PFSK-1 (cell line): Measurements from ENCODE around the gene TTC13.

Experiments
- POLR2AphosphoS5 ChIP-seq: IDR thresholded peaks from 2 replicates; pipeline ENCODE4 v1.6.1; 2012; ENCODE audit warnings: low read depth, mild to moderate bottlenecking, control low read depth, low read length, moderate library complexity
- REST ChIP-seq, 2 experiments: IDR thresholded peaks; 2 replicates each; pipeline versions ENCODE4 v1.6.1 to v1.8.0; 2011 to 2012; ENCODE audit warnings: low read depth in 2 of 2, low read length in 2 of 2, control low read depth in 1 of 2, inconsistent platforms in 1 of 2, mild to moderate bottlenecking in 1 of 2, moderate library complexity in 1 of 2; ENCODE audit not compliant: insufficient read depth in 1 of 2
- SIN3A ChIP-seq: IDR thresholded peaks from 2 replicates; pipeline ENCODE4 v1.6.1; 2012; ENCODE audit warnings: mild to moderate bottlenecking, low read length, moderate library complexity, borderline replicate concordance; ENCODE audit not compliant: insufficient read depth

GRCh38 chr1:230994860-230995259 is 16.2 kb upstream of the TTC13 start:
- TF ChIP-seq REST (IDR thresholded peaks at IDR 0.05; ENCODE audit: insufficient read depth in 1 of 2, low read depth in 2 of 2, low read length in 2 of 2) (no peak), SIN3A (no peak), POLR2AphosphoS5 (no peak)
